Endothelial cell of umbilical vein (primary cell): Measurements from ENCODE around the gene PABPC4L. TPM values are rescaled to one million over a fixed set of nuclear protein-coding genes. Genes with fewer than 3 reads are reported as not detected.

Experiments used
- BruUV-seq: library from RNA; stranded (reverse); fragments of 400-500 nt; replicated peaks from 2 replicates; lab custom pipeline; 2021; lab: Mats Ljungman, UMichigan
- CTCF ChIA-PET: fragments of 300-600, 350-600 bp; sonication (Branson Sonifier 250); formaldehyde crosslinking; loops from one replicate; lab custom pipeline; 2021; ENCODE audit warnings: antibody characterized with exemption, inconsistent platforms; lab: Charles Lee
- POLR2A ChIA-PET: fragments of 300-600, 350-600 bp; sonication (Branson Sonifier 250); formaldehyde crosslinking; loops from one replicate; lab custom pipeline; 2021; ENCODE audit warnings: antibody characterized with exemption, inconsistent platforms; lab: Charles Lee
- DNase-seq: peaks from one replicate; pipeline ENCODE4 v3.0.0-alpha.2; 2011; ENCODE audit warnings: low read depth, low spot score
- FAIRE-seq: peaks from 2 replicates; lab custom pipeline; 2011; peaks lifted over from hg19 to GRCh38; lab: Jason Lieb, UNC
- H2AFZ ChIP-seq: 2 replicates; pipeline ENCODE4 v1.6.0; 2012; ENCODE audit warnings: low read depth, low read length, control low read depth, inconsistent platforms
- H3K27ac ChIP-seq: 2 replicates; pipeline ENCODE4 v1.5.1; 2011; ENCODE audit warnings: low read depth, mild to moderate bottlenecking, control low read depth, low read length, moderate library complexity; ENCODE audit not compliant: insufficient read depth
- H3K27me3 ChIP-seq, 2 experiments: 2 replicates each; pipeline versions ENCODE4 v1.6.0 to v1.6.1; 2011; ENCODE audit warnings: low read length in 2 of 2, mixed read lengths in 1 of 2; ENCODE audit not compliant: control insufficient read depth in 2 of 2, insufficient read depth in 2 of 2
- H3K36me3 ChIP-seq, 2 experiments: 2 replicates in 1 of 2; 3 replicates in 1 of 2; pipeline ENCODE4 v1.5.1; 2011; ENCODE audit warnings: low read length in 2 of 2, mild to moderate bottlenecking in 1 of 2, moderate library complexity in 1 of 2; ENCODE audit not compliant: control insufficient read depth in 2 of 2, insufficient read depth in 2 of 2; ENCODE audit errors: extremely low read depth in 1 of 2
- H3K4me1 ChIP-seq: 3 replicates; pipeline ENCODE4 v1.5.1; 2011; ENCODE audit warnings: mild to moderate bottlenecking, low read length; ENCODE audit not compliant: control insufficient read depth, insufficient read depth; ENCODE audit errors: extremely low read depth
- H3K4me2 ChIP-seq: 2 replicates; pipeline ENCODE4 v1.6.1; 2011; ENCODE audit warnings: low read length, control low read depth, mixed read lengths; ENCODE audit not compliant: insufficient read depth
- H3K4me3 ChIP-seq, 3 experiments: fragments of 200-600 bp in 1 of 3; sonication (generic), shearing (Covaris generic) in 1 of 3; replicated peaks in 1 of 3; 2 replicates each; pipeline ENCODE4 v1.5.1; 2011 to 2016; ENCODE audit warnings: control low read depth in 3 of 3, low read length in 3 of 3, mild to moderate bottlenecking in 2 of 3, inconsistent platforms in 1 of 3, low read depth in 1 of 3, moderate library complexity in 1 of 3; ENCODE audit not compliant: insufficient read depth in 1 of 3
- H3K79me2 ChIP-seq: 2 replicates; pipeline ENCODE4 v1.6.0; 2012; ENCODE audit warnings: low read length, inconsistent platforms; ENCODE audit not compliant: control insufficient read depth, insufficient read depth
- H3K9ac ChIP-seq: replicated peaks from 2 replicates; pipeline ENCODE3; 2011; ENCODE audit warnings: low read length, control low read depth; ENCODE audit not compliant: insufficient read depth; ENCODE audit errors: extremely low read depth
- H3K9me1 ChIP-seq: replicated peaks from 3 replicates; pipeline ENCODE4 v1.6.0; 2011; ENCODE audit warnings: mild to moderate bottlenecking, low read length; ENCODE audit not compliant: control insufficient read depth, insufficient read depth; ENCODE audit errors: extremely low read depth
- H3K9me3 ChIP-seq: replicated peaks from 2 replicates; pipeline ENCODE4 v1.5.1; 2012; ENCODE audit warnings: low read length, inconsistent platforms; ENCODE audit not compliant: control insufficient read depth, insufficient read depth
- H4K20me1 ChIP-seq: replicated peaks from 2 replicates; pipeline ENCODE3; 2011; ENCODE audit warnings: mild to moderate bottlenecking, low read length; ENCODE audit not compliant: control insufficient read depth, insufficient read depth; ENCODE audit errors: extremely low read depth
- CTCF ChIP-seq, 2 donors: IDR thresholded peaks; 1 replicate in 1 of 2; 2 replicates in 1 of 2; pipeline ENCODE4 v1.5.1; 2011; ENCODE audit warnings: low read length in 2 of 2, mild to moderate bottlenecking in 2 of 2, moderate library complexity in 2 of 2, control low read depth in 1 of 2, inconsistent platforms in 1 of 2, low read depth in 1 of 2; ENCODE audit not compliant: insufficient read depth in 1 of 2; ENCODE audit errors: extremely low read depth in 1 of 2
- EZH2 ChIP-seq: IDR thresholded peaks from 2 replicates; pipeline ENCODE4 v1.6.1; 2012; ENCODE audit warnings: borderline replicate concordance, low read depth, mild to moderate bottlenecking, moderate library complexity, low read length, inconsistent platforms; ENCODE audit not compliant: severe bottlenecking
- FOS ChIP-seq: IDR thresholded peaks from 2 replicates; pipeline ENCODE4 v1.6.1; 2011; ENCODE audit warnings: mild to moderate bottlenecking, low read length, moderate library complexity, borderline replicate concordance; ENCODE audit not compliant: insufficient read depth
- GATA2 ChIP-seq: IDR thresholded peaks from 2 replicates; pipeline ENCODE4 v1.7.0; 2011; ENCODE audit warnings: low read depth, mild to moderate bottlenecking, moderate library complexity, mixed read lengths, low read length; ENCODE audit not compliant: insufficient read length, insufficient read depth
- JUN ChIP-seq: IDR thresholded peaks from 2 replicates; pipeline ENCODE4 v1.6.1; 2011; ENCODE audit warnings: borderline replicate concordance, low read depth; ENCODE audit not compliant: insufficient read length, insufficient read depth
- MAX ChIP-seq: IDR thresholded peaks from 2 replicates; pipeline ENCODE4 v1.6.1; 2011; ENCODE audit not compliant: insufficient read depth, insufficient read length
- MYC ChIP-seq: IDR thresholded peaks from one replicate; pipeline ENCODE4 v1.6.1; 2011; ENCODE audit warnings: mild to moderate bottlenecking, low read depth, low read length
- POLR2A ChIP-seq: IDR thresholded peaks from 2 replicates; pipeline ENCODE4 v1.6.1; 2012; ENCODE audit warnings: low read depth, mild to moderate bottlenecking, control low read depth, low read length
- POLR2AphosphoS5 ChIP-seq: IDR thresholded peaks from 2 replicates; pipeline ENCODE4 v1.6.1; 2012; ENCODE audit warnings: low read depth, mild to moderate bottlenecking, control low read depth, low read length, moderate library complexity; ENCODE audit not compliant: insufficient read depth
- dilution Hi-C: fragments of 300-500 bp; cut with MboI; formaldehyde crosslinking; loops from one replicate; pipeline ENCODE4 v1.15.0; 2019; ENCODE audit warnings: low sequenced_read_pairs; ENCODE audit not compliant: extremely low pct_ligation_motif_present
- intact Hi-C: fragments of 100-400 bp; cut with micrococcal nuclease; formaldehyde crosslinking; loops from one replicate; pipeline ENCODE4 v1.10.0; 2022
- polyA plus RNA-seq, 4 experiments: library from polyadenylated mRNA; depleted of rRNA in 3 of 4; stranded (reverse) in 3 of 4; unstranded in 1 of 4; fragments of >200 nt; gene quantifications; 2 replicates each; pipeline versions ENCODE4 v1.2.1 to v1.2.3, GENCODE V29; 2011 to 2012; ENCODE audit warnings: missing spikeins in 1 of 4
- total RNA-seq: library from RNA; stranded (reverse); gene quantifications from 2 replicates; pipeline ENCODE4 v1.2.3, GENCODE V29; 2021

PABPC4L gene
- total and polyA plus RNA-seq, 2 donors (not counting 3 experiments of a cell fraction or from before 2014, with no cell fraction given): 0.51 to 1.3 TPM

GRCh38 chr4:134243742-134244713 is 42.4 kb upstream of the PABPC4L start:
- no peak overlapping the region for H3K9ac ChIP-seq
- H4K20me1 ChIP-seq: no peaks in the 10 kb centered on the region
- no peak overlapping the region for H2AFZ ChIP-seq
- dilution Hi-C loops (no loop called here), intact Hi-C loops (no loop called here)
- H3K79me2 ChIP-seq: no peaks in the 10 kb centered on the region
- no peak for FAIRE-seq
- no peaks in the 10 kb centered on the region for H3K9me1 ChIP-seq
- no peak overlapping the region for H3K4me3 ChIP-seq
- H3K27me3 ChIP-seq: no peaks in the 10 kb centered on the region
- TF ChIP-seq CTCF (IDR thresholded peaks at IDR 0.05; ENCODE audit: extremely low read depth in 1 of 2, insufficient read depth in 1 of 2, low read depth in 1 of 2, low read length in 2 of 2) (no peak), FOS (no peak), GATA2 (no peak), MYC (no peak), POLR2AphosphoS5 (no peak), JUN (no peak), MAX (no peak), EZH2 (no peak), POLR2A (no peak)
- CTCF ChIA-PET: no interaction called here
- no TSS peak for BruUV-seq
- POLR2A ChIA-PET: no interaction called here
- H3K36me3 ChIP-seq: no peaks in the 10 kb centered on the region
- H3K9me3 ChIP-seq: no peaks in the 10 kb centered on the region
- H3K4me1 ChIP-seq: no peaks in the 10 kb centered on the region
- no peak overlapping the region for H3K4me2 ChIP-seq
- no peak for DNase-seq
- no peak overlapping the region for H3K27ac ChIP-seq
